Fibroblast of villous mesenchyme (primary cell): ENCODE measurements around the gene NUBP2. TPM values are rescaled to one million over a fixed set of nuclear protein-coding genes. Genes with fewer than 3 reads are reported as not detected.

ENCODE experiments used
- DNase-seq: peaks from one replicate; pipeline ENCODE4 v3.0.0-alpha.2; 2010; ENCODE audit warnings: low read depth
- H3K4me3 ChIP-seq: 2 replicates; pipeline ENCODE4 v1.5.1; 2011; ENCODE audit warnings: low read depth, mild to moderate bottlenecking, low read length
- total RNA-seq: library from RNA; depleted of rRNA; stranded (reverse); fragments of >200 nt; gene quantifications from 2 replicates; pipeline ENCODE4 v1.2.3, GENCODE V29; 2012
- TF ChIP-seq, protein P1 (sequence below): IDR thresholded peaks from 2 replicates; pipeline ENCODE4 v1.5.1; 2012; ENCODE audit warnings: low read depth, mild to moderate bottlenecking, low read length; ENCODE audit not compliant: insufficient read depth

Gene NUBP2
- total RNA-seq, 1 donor = 54.8 TPM

DNA sequence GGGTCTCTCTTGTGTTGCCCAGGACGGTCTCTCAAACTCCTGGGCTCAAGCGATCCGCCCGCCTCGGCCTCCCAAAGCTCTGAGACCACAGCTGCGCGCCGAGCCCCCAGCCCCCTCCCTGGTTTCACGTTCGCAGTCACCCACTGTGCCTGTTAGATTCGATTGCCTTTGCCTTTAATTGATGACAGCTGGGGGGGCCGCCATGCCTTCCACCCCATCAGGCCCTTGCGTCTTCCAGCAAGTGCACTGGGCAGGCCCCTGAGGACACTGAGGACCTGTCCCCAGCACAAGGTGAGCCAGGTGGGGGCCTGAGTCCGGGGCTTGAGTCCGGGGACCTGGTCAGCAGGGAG, 7.5 kb downstream of the NUBP2 start:
- no peak overlapping the region for H3K4me3 ChIP-seq
- DNase-seq = no peak
- TF ChIP-seq, protein P1, sequence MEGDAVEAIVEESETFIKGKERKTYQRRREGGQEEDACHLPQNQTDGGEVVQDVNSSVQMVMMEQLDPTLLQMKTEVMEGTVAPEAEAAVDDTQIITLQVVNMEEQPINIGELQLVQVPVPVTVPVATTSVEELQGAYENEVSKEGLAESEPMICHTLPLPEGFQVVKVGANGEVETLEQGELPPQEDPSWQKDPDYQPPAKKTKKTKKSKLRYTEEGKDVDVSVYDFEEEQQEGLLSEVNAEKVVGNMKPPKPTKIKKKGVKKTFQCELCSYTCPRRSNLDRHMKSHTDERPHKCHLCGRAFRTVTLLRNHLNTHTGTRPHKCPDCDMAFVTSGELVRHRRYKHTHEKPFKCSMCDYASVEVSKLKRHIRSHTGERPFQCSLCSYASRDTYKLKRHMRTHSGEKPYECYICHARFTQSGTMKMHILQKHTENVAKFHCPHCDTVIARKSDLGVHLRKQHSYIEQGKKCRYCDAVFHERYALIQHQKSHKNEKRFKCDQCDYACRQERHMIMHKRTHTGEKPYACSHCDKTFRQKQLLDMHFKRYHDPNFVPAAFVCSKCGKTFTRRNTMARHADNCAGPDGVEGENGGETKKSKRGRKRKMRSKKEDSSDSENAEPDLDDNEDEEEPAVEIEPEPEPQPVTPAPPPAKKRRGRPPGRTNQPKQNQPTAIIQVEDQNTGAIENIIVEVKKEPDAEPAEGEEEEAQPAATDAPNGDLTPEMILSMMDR = no peak

DNA sequence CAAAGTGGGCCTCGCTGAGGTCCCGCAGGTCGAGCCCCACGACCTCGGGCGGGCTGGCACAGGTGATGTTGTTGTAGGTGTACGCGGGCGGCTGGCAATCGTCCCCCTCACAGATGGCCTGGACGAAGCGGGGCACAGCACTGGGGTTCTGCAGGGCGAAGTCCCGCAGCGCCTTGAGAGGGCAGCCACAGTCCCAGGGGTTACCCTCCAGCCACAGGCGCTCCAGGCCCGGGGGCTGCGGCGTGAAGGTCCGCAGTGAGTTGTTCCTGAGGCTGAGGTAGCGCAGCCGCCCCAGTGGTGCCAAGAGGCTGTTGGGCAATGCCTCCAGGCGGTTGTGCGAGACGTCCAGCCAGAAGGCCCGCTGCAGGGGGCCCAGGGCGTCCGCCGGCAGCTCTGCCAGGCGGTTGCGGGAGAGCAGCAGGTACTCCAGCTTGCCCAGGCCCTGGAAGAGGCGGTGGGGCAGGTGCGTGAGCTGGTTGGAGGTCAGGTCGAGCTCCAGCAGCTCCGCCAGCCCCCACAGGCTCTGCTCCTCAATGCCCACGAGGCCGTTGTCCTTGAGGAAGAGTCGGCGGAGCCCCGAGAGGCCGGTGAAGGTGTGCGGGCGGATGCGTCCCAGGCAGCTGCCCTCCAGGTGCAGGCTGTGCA, 8.0 kb downstream of the NUBP2 start:
- TF ChIP-seq, protein P1 = no peak
- DNase-seq = no peak
- no peak overlapping the region for H3K4me3 ChIP-seq

DNA sequence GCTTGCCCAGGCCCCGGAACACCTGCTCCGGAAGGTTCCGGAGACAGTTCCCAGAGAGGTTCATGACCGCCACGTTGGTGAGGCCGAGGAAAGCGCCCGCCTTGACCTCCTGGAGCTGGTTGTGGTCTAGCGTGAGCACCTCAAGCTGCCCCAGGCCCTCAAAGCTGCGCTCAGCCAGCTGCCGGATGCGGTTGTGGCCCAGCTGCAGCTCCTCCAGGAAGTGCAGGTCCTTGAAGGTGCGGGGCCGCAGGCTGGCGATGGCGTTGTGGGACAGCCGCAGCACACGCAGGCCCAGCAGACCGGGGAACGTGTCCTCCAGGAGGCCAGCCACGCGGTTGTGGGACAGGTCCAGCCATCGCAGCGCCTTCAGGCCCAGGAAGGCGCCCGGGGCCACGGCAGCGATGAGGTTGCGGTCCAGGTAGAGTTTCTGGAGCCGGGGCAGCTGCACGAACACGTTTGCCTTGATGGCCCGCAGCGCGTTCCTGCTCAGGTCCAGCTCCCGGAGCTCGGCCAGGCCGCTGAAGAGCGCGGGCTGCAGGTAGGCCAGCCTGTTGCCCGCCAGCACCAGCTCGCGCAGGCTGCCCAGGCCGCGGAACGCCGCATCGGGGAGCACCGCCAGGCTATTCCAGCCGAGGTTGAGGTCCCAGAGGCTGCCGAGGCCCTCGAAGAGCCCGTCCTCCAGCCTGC, 8.6 kb downstream of the NUBP2 start:
- TF ChIP-seq, protein P1 = no peak
- DNase-seq = no peak

DNA sequence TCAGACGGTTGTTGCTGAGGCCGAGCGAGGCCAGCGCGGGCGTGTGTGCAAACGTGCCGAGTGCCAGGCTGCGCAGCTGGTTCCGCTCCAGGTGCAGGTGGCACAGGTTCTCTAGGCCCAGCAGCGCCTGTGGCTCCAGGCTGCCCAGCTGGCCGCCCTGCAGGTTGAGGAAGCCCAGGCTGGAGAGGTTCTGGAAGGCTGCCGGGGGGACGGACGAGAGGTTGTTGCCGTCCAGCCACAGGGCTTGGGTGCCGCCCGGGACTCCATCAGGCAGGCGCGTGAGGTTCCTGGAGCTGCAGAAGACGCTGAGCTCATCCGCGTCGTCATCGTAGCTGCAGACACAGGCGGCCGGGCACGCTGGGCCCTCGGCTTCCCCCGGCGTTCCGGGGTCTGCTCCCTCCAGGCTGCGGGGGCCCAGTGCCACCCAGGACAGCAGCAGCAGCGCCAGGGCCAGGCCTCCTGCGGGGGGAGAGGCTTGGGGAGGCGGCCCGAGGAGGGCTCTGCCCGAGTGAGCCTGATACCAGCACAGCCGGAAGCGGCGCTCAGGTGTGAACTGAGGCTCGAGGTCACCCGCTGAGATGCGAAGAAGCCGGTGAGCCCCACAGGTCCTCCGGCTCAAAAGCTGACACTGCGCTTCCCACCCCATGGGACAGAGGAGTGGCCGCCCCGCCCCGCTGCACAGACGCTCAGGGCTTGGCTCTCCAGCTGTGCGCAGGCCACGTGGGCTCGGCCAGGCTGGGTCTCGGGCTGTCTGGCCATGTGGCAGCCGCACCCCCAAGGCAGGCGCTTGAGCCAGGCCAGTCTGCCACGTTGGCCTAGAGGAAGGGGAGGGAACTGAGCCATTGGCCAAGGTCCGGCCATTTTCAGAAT, 9.4 kb downstream of the NUBP2 start:
- no peak for DNase-seq
- TF ChIP-seq, protein P1 = no peak

More for the DNA sequence above, 8.6 kb downstream of the NUBP2 start:
- H3K4me3 ChIP-seq = no peak overlapping the region

DNA sequence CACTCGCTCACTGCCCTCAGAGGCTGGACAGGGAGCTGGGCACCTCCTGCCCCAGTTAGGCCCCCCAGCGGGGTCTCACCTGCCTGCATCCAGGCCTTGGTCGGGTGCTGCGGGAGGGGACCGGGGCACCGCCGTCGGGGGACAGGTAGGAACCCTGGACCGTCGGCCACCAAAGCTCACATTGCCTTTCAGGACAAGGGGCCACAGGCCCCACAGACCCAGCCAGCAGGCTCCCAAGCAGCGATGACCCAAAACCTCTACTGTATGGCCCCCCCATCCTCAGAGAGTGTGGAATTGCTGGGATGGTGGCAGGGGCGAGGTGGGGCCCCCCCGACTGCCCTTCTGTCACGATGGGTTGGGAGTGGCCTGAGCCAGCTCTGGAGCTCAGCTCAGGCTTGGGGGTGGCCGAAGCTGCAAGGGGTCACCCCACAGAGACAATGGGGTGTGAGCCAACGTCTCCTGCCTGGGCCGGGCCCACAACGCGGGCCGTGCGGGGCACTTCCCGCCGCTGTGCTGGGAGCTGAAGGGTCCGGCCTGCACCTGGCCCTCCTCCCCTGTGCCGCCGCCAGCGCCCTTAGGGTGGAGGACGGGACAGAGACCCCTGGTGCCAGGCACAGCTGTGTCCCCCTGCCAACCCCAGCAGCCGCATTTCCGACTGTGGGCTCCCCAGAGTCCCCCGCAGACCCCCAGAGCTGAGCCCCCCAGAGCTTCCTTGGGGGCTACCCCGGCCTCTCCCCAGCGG, 10.2 kb downstream of the NUBP2 start:
- DNase-seq = no peak
- TF ChIP-seq, protein P1 = no peak
- no peak overlapping the region for H3K4me3 ChIP-seq

More for the DNA sequence above, 9.4 kb downstream of the NUBP2 start:
- no peak overlapping the region for H3K4me3 ChIP-seq

DNA sequence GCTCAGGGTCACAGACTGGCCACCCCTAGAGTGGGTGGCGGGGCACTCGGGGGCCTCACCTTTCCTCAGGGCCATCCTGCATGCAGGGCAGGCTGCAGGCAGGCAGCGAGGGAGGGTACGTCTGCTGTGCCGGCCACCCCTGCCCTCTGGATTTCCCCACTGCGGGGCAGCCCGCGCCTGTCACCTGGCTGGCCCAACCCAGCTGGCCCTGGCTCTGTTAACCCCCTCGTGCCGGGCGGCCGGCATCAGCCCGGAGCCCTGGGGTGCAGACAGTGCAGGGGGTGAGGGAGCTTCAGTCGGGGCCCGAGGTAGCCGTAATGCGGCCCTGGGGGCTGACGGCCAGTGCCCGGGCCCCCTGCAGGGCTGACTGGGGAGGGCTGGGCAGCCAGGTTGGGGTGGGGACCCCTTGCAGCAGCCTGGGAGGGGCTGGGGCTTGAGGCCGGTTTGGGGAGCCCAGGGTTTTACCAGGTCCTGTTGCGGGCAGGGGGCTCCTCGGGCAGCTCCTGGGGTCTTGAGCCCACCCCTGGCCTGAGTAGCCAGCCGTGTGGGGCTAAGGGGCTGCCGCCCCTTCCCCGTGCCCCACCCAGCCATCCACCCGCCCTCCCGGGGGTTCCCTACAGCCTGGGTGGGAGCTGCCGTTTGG, 10.9 kb downstream of the NUBP2 start, which contains the start of gene IGFALS:
TSS of gene IGFALS (minus strand) at position 128 of the 643 bp plus-strand sequence. CDS start at position 75, 53 bp downstream.
- no peak within 1 kb of the TSS for H3K4me3 ChIP-seq
- DNase-seq = no peak
- TF ChIP-seq, protein P1 = no peak
